Natural killer cell (primary cell): ENCODE data around the gene ZNHIT2. TPM values are rescaled to one million over a fixed set of nuclear protein-coding genes. Genes with fewer than 3 reads are reported as not detected.

ENCODE experiments used
- ATAC-seq, 3 donors: fragments of 150-1000 bp in 2 of 3; fragments of 200-7000 bp in 1 of 3; cut with Tn5 transposase; 1 replicate in 1 of 3; 2 replicates in 2 of 3; pipeline ENCODE4 v1.10.0; 2021; ENCODE audit warnings: mild to moderate bottlenecking in 2 of 3, moderate library complexity in 2 of 3
- DNase-seq, 2 donors: peaks; one replicate each; pipeline versions ENCODE4 v3.0.0 to v3.0.0-alpha.2; 2013 to 2021; ENCODE audit warnings: mixed read lengths in 1 of 2
- H3K27ac ChIP-seq: one replicate; pipeline ENCODE4 v1.5.1; 2013; ENCODE audit warnings: mild to moderate bottlenecking, low read length
- H3K27me3 ChIP-seq: one replicate; pipeline ENCODE4 v1.6.1; 2013; ENCODE audit warnings: low read length; ENCODE audit not compliant: control insufficient read depth, insufficient read depth
- H3K36me3 ChIP-seq: one replicate; pipeline ENCODE4 v1.6.1; 2013; ENCODE audit warnings: low read length; ENCODE audit not compliant: control insufficient read depth, insufficient read depth
- H3K4me1 ChIP-seq: one replicate; pipeline ENCODE4 v1.6.1; 2013; ENCODE audit warnings: low read length; ENCODE audit not compliant: control insufficient read depth, insufficient read depth
- H3K4me3 ChIP-seq: one replicate; pipeline ENCODE4 v1.5.1; 2013; ENCODE audit warnings: low read length
- H3K9me3 ChIP-seq: one replicate; pipeline ENCODE4 v1.6.1; 2013; ENCODE audit warnings: low read length; ENCODE audit not compliant: control insufficient read depth, insufficient read depth
- H3K27ac Mint-ChIP-seq, 2 donors: one replicate each; pipeline ENCODE4 v1.8.0; 2022; ENCODE audit warnings: mild to moderate bottlenecking in 2 of 2, mixed read lengths in 2 of 2, moderate library complexity in 1 of 2
- H3K27me3 Mint-ChIP-seq, 2 donors: one replicate each; pipeline ENCODE4 v1.8.0; 2022; ENCODE audit warnings: low read depth in 2 of 2, mixed read lengths in 2 of 2
- H3K36me3 Mint-ChIP-seq: one replicate; pipeline ENCODE4 v1.8.0; 2022; ENCODE audit warnings: mixed read lengths
- H3K4me1 Mint-ChIP-seq, 2 donors: one replicate each; pipeline ENCODE4 v1.8.0; 2022; ENCODE audit warnings: mixed read lengths in 2 of 2
- H3K4me3 Mint-ChIP-seq: one replicate; pipeline ENCODE4 v1.8.0; 2022; ENCODE audit warnings: mild to moderate bottlenecking, moderate library complexity, mixed read lengths
- H3K9me3 Mint-ChIP-seq, 2 donors: one replicate each; pipeline ENCODE4 v1.8.0; 2022; ENCODE audit warnings: mixed read lengths in 2 of 2
- CTCF ChIP-seq: fragments of 200-600 bp; IDR thresholded peaks from one replicate; pipeline ENCODE4 v1.8.0; 2022; ENCODE audit warnings: antibody characterized with exemption
- WGBS: methylation state at CpG from one replicate; pipeline ENCODE4 v1.1.7; 2013; ENCODE audit warnings: missing lambda C conversion rate; ENCODE audit not compliant: insufficient coverage; 5-methylcytosine and 5-hydroxymethylcytosine counted together
- intact Hi-C: fragments of 100-400 bp; cut with micrococcal nuclease; formaldehyde crosslinking; loops from one replicate; pipeline ENCODE4 v1.14.2; 2022
- total RNA-seq, 4 donors: library from RNA; stranded (reverse); fragments of 120-200 nt in 1 of 4; gene quantifications; one replicate each; pipeline versions ENCODE4 v1.2.3 to v1.2.4, GENCODE V29; 2013 to 2022

ZNHIT2 gene
- total RNA-seq, 3 donors from 2014 or later (not counting 1 experiment from before 2014, with no cell fraction given): 5.6 to 6.8 (median 6.1) TPM

GRCh38 chr11:65156926-65157325, 39.4 kb upstream of the ZNHIT2 start:
- H3K27me3 Mint-ChIP-seq: peaks cover 0 to 4% of the 10 kb centered on the region in 2 donors
- WGBS: 91% methylated on average over 3 of the region's 3 CpGs
- Histone ChIP-seq H3K36me3 (no peaks in the 10 kb centered on the region), H3K9me3 (no peaks in the 10 kb centered on the region), H3K4me3 (no peak overlapping the region), H3K4me1 (no peaks in the 10 kb centered on the region), H3K27ac (no peak overlapping the region), H3K27me3 (no peaks in the 10 kb centered on the region)
- H3K36me3 Mint-ChIP-seq: no peaks in the 10 kb centered on the region
- no peaks in the 10 kb centered on the region for H3K4me1 Mint-ChIP-seq
- ATAC-seq (no peak), DNase-seq (no peak)
- no peaks in the 10 kb centered on the region for H3K9me3 Mint-ChIP-seq
- intact Hi-C loops: no loop called here
- TF ChIP-seq CTCF: no peak
- H3K27ac Mint-ChIP-seq: no peak overlapping the region
- no peak overlapping the region for H3K4me3 Mint-ChIP-seq

GRCh38 chr11:65156256-65156655, 38.8 kb upstream of the ZNHIT2 start:
- H3K36me3 ChIP-seq: no peaks in the 10 kb centered on the region
- H3K9me3 ChIP-seq: no peaks in the 10 kb centered on the region
- H3K4me1 ChIP-seq: no peaks in the 10 kb centered on the region
- intact Hi-C loops: no loop called here
- DNase-seq (no peak), ATAC-seq (no peak)
- Mint-ChIP-seq H3K27me3 (peaks cover 0 to 4% of the 10 kb centered on the region in 2 donors), H3K27ac (no peak overlapping the region), H3K9me3 (no peaks in the 10 kb centered on the region), H3K4me1 (no peaks in the 10 kb centered on the region), H3K36me3 (no peaks in the 10 kb centered on the region), H3K4me3 (no peak overlapping the region)
- no peak overlapping the region for H3K27ac ChIP-seq
- WGBS: 82% methylated on average over 2 of the region's 3 CpGs
- no peaks in the 10 kb centered on the region for H3K27me3 ChIP-seq
- H3K4me3 ChIP-seq: no peak overlapping the region
- TF ChIP-seq CTCF: no peak

- Histone ChIP-seq H3K36me3 (no peaks in the 10 kb centered on the region), H3K9me3 (no peaks in the 10 kb centered on the region), H3K4me3 (no peak overlapping the region), H3K27ac (no peak overlapping the region), H3K4me1 (no peaks in the 10 kb centered on the region), H3K27me3 (no peaks in the 10 kb centered on the region)
- no peak for ATAC-seq
- Mint-ChIP-seq H3K27ac (no peak overlapping the region), H3K4me1 (no peaks in the 10 kb centered on the region), H3K9me3 (no peaks in the 10 kb centered on the region), H3K27me3 (peaks cover 2 to 7% of the 10 kb centered on the region in 2 donors), H3K4me3 (no peak overlapping the region), H3K36me3 (no peaks in the 10 kb centered on the region)
- intact Hi-C loops: no loop called here
- 57% methylated on average over 2 of the region's 2 CpGs for WGBS
- no peak for TF ChIP-seq CTCF
- no peak for DNase-seq
Observed at GRCh38 chr11:65152122-65152521, 34.6 kb upstream of the ZNHIT2 start.

GRCh38 chr11:65151331-65151899, 33.9 kb upstream of the ZNHIT2 start:
- intact Hi-C loops: no loop called here
- H3K27me3 Mint-ChIP-seq: peaks cover 2 to 7% of the 10 kb centered on the region in 2 donors
- H3K4me1 Mint-ChIP-seq: no peaks in the 10 kb centered on the region
- H3K9me3 Mint-ChIP-seq: no peaks in the 10 kb centered on the region
- WGBS: 51% methylated on average over 3 of the region's 3 CpGs
- Histone ChIP-seq H3K36me3 (no peaks in the 10 kb centered on the region), H3K27ac (no peak overlapping the region), H3K27me3 (no peaks in the 10 kb centered on the region), H3K4me3 (no peak overlapping the region), H3K9me3 (no peaks in the 10 kb centered on the region), H3K4me1 (no peaks in the 10 kb centered on the region)
- H3K27ac Mint-ChIP-seq: no peak overlapping the region
- DNase-seq (no peak), ATAC-seq (no peak)
- no peak overlapping the region for H3K4me3 Mint-ChIP-seq
- H3K36me3 Mint-ChIP-seq: no peaks in the 10 kb centered on the region
- TF ChIP-seq CTCF: no peak
